Activated effector memory CD4-positive, alpha-beta T cell treated with anti-CD3 and anti-CD28 coated beads, Interleukin-2, amount 50 U/mL, for 16 hours (primary cell): ENCODE data around the gene ZFR2.

Experiments
- DNase-seq: peaks from one replicate; pipeline ENCODE4 v3.0.0-alpha.2; 2020

Gene ZFR2

GRCh38 chr19:3813473-3814392 is 55.1 kb downstream of the ZFR2 start:
- DNase-seq = no peak

DNA sequence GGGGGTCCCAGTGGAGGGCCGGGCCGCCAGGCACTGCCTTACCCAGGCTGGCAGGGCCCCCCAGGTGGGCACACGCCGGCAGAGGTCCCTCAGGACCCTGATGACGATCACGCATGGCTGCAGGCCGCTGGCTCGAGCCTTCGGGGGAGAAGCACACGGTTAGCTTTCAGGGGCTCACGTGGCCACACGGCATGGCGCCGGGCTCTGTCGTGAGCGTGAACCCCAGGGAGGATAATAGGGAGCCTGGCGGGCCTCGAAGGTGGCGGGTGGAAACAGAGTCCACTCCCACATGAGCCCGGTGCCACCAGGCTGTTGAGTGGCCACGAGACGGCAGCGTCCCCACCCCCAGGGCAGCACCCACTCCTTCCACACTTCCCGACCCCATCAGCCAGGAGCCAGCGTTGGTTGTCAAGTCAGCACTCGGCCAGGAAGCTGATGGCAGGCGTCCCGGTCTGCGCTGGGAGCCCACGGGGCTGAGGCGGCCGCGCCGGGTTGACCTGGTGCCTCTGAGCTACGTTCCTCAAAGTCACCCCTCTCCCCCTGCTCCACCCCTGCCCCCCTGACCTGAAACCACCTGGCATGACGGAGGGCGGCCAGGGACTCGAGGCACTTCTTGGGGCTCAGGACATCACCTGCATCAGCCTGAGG is 58.0 kb downstream of the ZFR2 start:
- DNase-seq = no peak

DNA sequence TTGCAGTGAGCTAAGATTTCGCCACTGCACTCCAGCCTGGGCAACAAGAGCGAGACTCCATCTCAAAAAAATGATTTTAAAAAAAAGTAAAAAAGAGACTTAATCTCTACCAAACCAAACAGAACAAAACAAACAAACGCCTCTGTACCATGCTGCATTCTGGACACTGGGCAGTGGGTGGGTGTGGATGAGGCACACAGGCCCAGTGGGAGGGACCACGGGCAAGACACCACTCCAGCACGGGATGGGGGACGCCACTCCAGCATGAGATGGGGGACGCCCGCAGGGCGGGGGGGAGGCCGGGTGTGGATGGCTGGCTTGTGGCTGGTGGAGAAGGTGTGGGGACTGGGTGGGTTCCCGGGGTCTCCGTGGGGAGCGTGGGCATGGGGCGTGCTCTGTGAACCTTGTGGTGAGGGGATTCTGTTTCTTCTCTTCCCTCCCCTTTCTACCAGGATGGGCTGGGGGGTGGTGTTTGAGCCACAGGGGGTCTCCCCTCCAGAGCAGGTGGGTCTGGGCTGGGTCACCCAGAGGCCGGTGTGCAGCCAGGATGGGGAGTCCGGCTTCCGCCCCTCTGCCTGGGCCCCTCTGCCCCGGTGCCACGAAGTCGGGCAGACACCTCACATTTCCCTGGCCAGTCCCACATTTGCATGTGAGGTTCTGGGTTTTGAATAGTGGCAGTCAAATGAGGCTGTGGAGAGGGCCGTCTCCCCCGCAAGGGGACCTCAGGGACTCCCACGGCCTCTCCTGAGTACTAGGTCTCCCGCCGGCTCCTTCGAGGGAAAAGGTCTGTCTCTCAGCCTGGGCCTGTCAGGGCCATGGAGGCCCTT is 58.7 kb downstream of the ZFR2 start:
- DNase-seq = no peak

DNA sequence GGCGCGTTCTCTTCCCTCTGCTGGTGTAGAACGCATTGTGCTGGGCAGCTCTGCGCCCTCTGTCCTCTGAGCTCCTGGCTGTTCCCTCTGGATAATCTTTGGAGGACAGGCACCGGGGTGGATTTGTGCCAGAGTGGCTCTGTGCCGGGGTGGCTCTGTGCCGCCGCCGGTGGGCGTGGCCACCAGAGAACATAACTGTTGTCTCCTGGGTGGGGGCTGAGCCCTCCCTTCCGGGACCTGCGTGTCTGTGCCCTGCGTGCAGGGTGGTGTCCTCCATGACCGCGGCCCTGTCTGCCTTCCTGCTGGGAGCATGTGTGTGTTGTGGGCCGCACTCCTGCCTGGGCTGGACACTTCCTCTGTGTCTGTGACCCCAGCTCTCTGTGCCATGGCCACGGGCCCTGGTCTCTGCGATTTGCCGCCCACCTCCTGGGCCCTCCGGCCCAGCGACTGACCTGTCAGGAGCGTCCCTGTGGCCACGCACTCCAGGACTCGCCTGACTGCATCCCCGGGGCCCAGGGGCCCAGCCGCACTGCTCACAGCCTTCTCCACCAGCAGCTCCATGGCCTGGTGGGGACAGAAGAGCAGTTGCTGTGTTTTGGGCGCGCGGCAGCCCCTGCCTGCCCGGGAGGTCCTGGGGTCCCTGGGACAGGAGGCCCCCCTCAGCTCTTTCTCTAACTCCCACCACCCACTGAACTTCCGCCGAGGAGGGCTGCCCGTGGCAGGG is 60.3 kb downstream of the ZFR2 start:
- no peak for DNase-seq

- no peak for DNase-seq
These were observed 61.1 kb downstream of the ZFR2 start for GRCh38 chr19:3807574-3808354.

GRCh38 chr19:3807131-3807480 is 61.7 kb downstream of the ZFR2 start:
- no peak for DNase-seq

DNA sequence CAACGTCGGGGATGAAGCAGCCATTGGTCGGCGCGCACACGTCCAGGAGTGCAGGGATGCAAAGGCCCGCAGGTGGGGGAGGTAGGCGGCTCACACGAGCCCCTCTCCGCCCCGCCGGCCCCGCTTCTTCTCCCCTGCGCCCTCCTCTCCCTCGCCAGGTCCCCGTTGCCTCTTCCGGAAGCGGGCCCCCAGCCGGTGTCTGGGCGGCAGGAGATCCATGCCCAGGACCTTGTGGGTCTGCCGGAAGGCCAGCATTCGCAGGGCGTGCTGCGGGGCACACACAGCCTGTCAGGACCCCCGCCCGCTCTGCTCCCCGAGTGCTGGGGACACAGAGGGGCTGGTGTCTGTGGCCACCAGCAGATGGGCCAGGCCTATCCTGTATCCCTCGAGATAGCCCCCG is 63.0 kb downstream of the ZFR2 start:
- no peak for DNase-seq

GRCh38 chr19:3804429-3804828 is 64.4 kb downstream of the ZFR2 start:
- DNase-seq = no peak

- no peak for DNase-seq
These were observed 64.9 kb downstream of the ZFR2 start for GRCh38 chr19:3803986-3804385.

DNA sequence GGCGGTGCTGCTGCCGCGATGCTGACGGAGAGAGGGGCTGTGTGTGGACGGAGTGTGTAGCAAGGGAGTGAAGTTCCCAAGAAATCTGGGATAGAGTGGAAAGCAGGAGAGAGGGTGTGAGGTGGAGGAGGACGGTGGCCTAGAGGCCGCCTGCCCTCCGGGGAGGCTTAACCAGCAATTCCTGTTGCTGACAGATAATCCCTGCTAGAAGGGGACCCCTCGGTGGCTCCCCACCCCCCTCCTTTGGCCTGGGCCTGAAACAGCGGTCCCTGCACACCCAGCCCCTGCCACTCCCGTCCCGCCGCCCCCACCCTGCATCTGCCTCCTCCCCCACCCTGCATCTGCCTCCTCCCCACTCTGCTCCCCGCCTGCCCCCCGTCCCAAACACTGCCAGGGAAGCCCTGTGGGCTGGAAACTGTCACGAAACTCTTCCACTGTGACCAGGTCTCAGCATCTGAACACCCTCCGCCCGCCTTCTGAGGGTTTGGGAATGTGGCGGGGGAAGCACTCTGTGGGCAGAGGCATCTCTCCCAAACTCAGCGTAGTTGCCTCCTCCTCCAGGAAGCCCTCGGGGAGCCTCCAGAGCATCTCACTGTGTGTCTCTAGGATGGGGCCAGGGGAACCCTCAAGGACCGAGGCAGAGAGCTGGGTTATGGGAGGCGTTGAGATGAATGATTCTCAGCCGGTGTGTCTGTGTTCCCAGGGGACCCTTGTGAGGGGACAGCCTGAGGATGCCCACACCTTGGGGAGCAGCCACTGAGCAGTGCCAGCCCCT is 65.5 kb downstream of the ZFR2 start:
- no peak for DNase-seq

GRCh38 chr19:3801412-3802096 is 67.3 kb downstream of the ZFR2 start:
- DNase-seq = peak; percentile 85

- no peak for DNase-seq
These were observed 67.8 kb downstream of the ZFR2 start for GRCh38 chr19:3800996-3801395.

GRCh38 chr19:3798137-3798536 is 70.7 kb downstream of the ZFR2 start:
- no peak for DNase-seq

- DNase-seq = no peak
These were observed 72.5 kb downstream of the ZFR2 start for GRCh38 chr19:3796358-3796757.

- DNase-seq = no peak
These were observed 75.0 kb downstream of the ZFR2 start for GRCh38 chr19:3793799-3794198.

DNA sequence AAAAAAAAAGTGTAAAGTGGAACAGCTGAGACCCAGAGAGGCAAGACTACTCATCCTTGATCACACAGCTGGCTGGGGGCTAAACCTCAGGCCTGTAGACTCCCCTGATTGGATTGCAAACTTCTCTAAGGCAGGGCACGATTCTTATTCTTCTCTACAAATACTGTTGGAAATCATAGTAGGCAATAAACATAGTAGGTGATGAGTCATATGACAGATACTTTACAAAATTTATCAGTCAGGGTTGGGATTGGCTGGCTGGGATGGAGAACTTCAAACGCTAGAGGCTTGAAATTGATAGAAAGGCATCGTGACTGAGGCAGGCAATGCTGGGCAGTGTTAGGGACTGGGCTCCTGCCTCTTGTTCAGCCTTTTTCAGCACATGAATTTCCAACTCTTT is 76.7 kb downstream of the ZFR2 start:
- DNase-seq = no peak

- no peak for DNase-seq
These were observed 77.9 kb downstream of the ZFR2 start for GRCh38 chr19:3790941-3791340.

GRCh38 chr19:3790209-3790734 is 78.6 kb downstream of the ZFR2 start:
- no peak for DNase-seq

- no peak for DNase-seq
These were observed 79.7 kb downstream of the ZFR2 start for GRCh38 chr19:3788996-3789778.
